HepG2 (cell line): ENCODE data around the gene LSR. TPM values are rescaled to one million over a fixed set of nuclear protein-coding genes. Genes with fewer than 3 reads are reported as not detected.

Source experiments
- BORCS8-MEF2B ChIP-seq: sonication (generic); formaldehyde crosslinking; IDR thresholded peaks from 2 replicates; pipeline ENCODE4 v1.8.0; 2022; ENCODE audit warnings: mild to moderate bottlenecking, missing genetic modification reagents
- EP300 ChIP-seq, 3 experiments: sonication (generic) in 1 of 3; formaldehyde crosslinking in 1 of 3; IDR thresholded peaks; 2 replicates each; pipeline versions ENCODE4 v1.5.1 to v1.6.1; 2011 to 2020; ENCODE audit warnings: low read depth in 2 of 3, low read length in 2 of 3, borderline replicate concordance in 1 of 3, improper control_type of control experiment in 1 of 3, mild to moderate bottlenecking in 1 of 3, missing genetic modification reagents in 1 of 3, moderate library complexity in 1 of 3
- KLF6 ChIP-seq: IDR thresholded peaks from 2 replicates; pipeline ENCODE4 v1.8.0; 2016; ENCODE audit warnings: missing biosample characterization, missing genetic modification reagents
- NPAS2 ChIP-seq: sonication (generic); formaldehyde crosslinking; IDR thresholded peaks from 2 replicates; pipeline ENCODE4 v1.8.0; 2022; ENCODE audit warnings: mild to moderate bottlenecking, missing genetic modification reagents, borderline replicate concordance
- PCBP2 ChIP-seq: fragments of 200-400 bp; formaldehyde crosslinking; optimal IDR thresholded peaks from 2 replicates; pipeline ENCODE3; 2018; ENCODE audit warnings: low read length, low read depth; ENCODE audit not compliant: poor library complexity, severe bottlenecking
- SIN3A ChIP-seq: IDR thresholded peaks from 2 replicates; pipeline ENCODE4 v1.6.1; 2011; ENCODE audit warnings: low read depth, mild to moderate bottlenecking, control low read depth, low read length, borderline replicate concordance
- TBX3 ChIP-seq: fragments of 450-650 bp; IDR thresholded peaks from 2 replicates; pipeline ENCODE4 v1.6.1; 2017; ENCODE audit warnings: antibody characterized with exemption, mild to moderate bottlenecking, inconsistent platforms, borderline replicate concordance
- TSC22D2 ChIP-seq: sonication (generic); formaldehyde crosslinking; IDR thresholded peaks from 2 replicates; pipeline ENCODE4 v1.5.1; 2020; ENCODE audit warnings: missing genetic modification reagents, mild to moderate bottlenecking, borderline replicate concordance
- ZBTB3 ChIP-seq: sonication (generic); formaldehyde crosslinking; IDR thresholded peaks from 2 replicates; pipeline ENCODE4 v1.4.0; 2020; ENCODE audit warnings: low read depth, mild to moderate bottlenecking, moderate library complexity, missing genetic modification reagents, borderline replicate concordance
- ZMYM4 ChIP-seq: sonication (generic); formaldehyde crosslinking; IDR thresholded peaks from 2 replicates; pipeline ENCODE4 v1.8.1; 2023; ENCODE audit warnings: mild to moderate bottlenecking, missing genetic modification reagents
- ZNF24 ChIP-seq: fragments of 450-650 bp; IDR thresholded peaks from 2 replicates; pipeline ENCODE4 v1.6.1; 2017; ENCODE audit warnings: antibody characterized with exemption, mild to moderate bottlenecking
- ZNF264 ChIP-seq: sonication (generic); formaldehyde crosslinking; IDR thresholded peaks from 2 replicates; pipeline ENCODE4 v1.4.0; 2020; ENCODE audit warnings: missing genetic modification reagents
- polyA plus RNA-seq, 8 experiments: library from polyadenylated mRNA; depleted of rRNA in 3 of 8; stranded (reverse) in 7 of 8; unstranded in 1 of 8; fragments of >200 nt; fragmentation: Illumina TruSeq in 4 of 8; extraction: Trizol in 4 of 8; gene quantifications; 2 replicates each; pipeline versions ENCODE4 v1.2.1 to v1.2.3, GENCODE V29; 2011 to 2016; ENCODE audit warnings: low read depth in 4 of 8, missing spikeins in 1 of 8, mixed read lengths in 1 of 8; ENCODE audit not compliant: insufficient read depth in 1 of 8
- total RNA-seq, 5 experiments: library from RNA; depleted of rRNA; stranded (reverse); fragments of >200 nt; fragmentation: Illumina TruSeq; extraction: Trizol; gene quantifications; 2 replicates each; pipeline ENCODE4 v1.2.3, GENCODE V29; 2016; ENCODE audit warnings: low read depth in 1 of 5
- TF ChIP-seq, protein P1 (sequence below): IDR thresholded peaks from 2 replicates; pipeline ENCODE4 v1.6.1; 2016; ENCODE audit warnings: mild to moderate bottlenecking
- TF ChIP-seq, protein P2 (sequence below): sonication (generic); formaldehyde crosslinking; IDR thresholded peaks from 2 replicates; pipeline ENCODE4 v1.4.0; 2020; ENCODE audit warnings: missing genetic modification reagents, low read depth, mild to moderate bottlenecking, borderline replicate concordance
- TF ChIP-seq, protein P3 (sequence below): sonication (generic); formaldehyde crosslinking; IDR thresholded peaks from 2 replicates; pipeline ENCODE4 v1.4.0; 2020; ENCODE audit warnings: missing genetic modification reagents, borderline replicate concordance
- TF ChIP-seq, protein P4 (sequence below): sonication (generic); formaldehyde crosslinking; IDR thresholded peaks from 2 replicates; pipeline ENCODE4 v1.5.1; 2020; ENCODE audit warnings: mild to moderate bottlenecking, missing genetic modification reagents, borderline replicate concordance
- TF ChIP-seq, protein P5 (sequence below): sonication (generic); formaldehyde crosslinking; IDR thresholded peaks from 2 replicates; pipeline ENCODE4 v1.5.1; 2020; ENCODE audit warnings: missing genetic modification reagents, mild to moderate bottlenecking, borderline replicate concordance
- TF ChIP-seq, protein P6 (sequence below): sonication (generic); formaldehyde crosslinking; IDR thresholded peaks from 2 replicates; pipeline ENCODE4 v1.5.0; 2020; ENCODE audit warnings: mild to moderate bottlenecking, missing genetic modification reagents

LSR gene
- total and polyA plus RNA-seq, 2 of the 13 experiments (the other 11 are each of a cell fraction or from before 2014, with no cell fraction given), result 29.2 to 79.2 TPM

DNA sequence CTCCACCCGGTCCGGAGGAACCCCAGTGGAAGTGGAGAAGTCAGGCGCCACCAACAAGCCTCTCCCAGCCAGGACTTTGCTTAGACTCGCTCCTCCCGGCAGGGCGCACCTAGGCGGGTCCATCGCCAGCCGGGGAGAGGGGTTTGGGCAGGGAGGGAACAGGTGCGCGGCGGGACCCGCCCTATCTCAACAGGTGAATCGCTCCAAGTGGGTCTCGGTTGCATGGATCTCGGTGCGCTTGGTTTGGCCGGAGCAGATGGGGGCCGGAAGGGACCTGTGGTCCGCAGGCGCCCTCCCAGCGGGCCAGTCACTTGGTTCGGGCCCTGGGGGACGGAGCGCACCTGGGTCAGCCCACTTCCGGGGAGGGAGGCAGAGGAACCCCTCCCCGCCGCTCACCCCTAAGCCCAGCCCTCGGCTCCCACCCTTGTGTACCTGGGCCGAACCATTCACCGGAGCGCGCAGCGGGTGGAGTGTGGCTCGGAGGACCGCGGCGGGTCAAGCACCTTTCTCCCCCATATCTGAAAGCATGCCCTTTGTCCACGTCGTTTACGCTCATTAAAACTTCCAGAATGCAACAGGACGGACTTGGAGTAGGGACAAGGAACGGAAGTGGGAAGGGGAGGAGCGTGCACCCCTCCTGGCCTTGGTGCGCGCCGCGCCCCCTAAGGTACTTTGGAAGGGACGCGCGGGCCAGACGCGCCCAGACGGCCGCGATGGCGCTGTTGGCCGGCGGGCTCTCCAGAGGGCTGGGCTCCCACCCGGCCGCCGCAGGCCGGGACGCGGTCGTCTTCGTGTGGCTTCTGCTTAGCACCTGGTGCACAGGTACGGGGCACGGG lies at the start of gene LSR (continued):
- TF ChIP-seq, protein P1, sequence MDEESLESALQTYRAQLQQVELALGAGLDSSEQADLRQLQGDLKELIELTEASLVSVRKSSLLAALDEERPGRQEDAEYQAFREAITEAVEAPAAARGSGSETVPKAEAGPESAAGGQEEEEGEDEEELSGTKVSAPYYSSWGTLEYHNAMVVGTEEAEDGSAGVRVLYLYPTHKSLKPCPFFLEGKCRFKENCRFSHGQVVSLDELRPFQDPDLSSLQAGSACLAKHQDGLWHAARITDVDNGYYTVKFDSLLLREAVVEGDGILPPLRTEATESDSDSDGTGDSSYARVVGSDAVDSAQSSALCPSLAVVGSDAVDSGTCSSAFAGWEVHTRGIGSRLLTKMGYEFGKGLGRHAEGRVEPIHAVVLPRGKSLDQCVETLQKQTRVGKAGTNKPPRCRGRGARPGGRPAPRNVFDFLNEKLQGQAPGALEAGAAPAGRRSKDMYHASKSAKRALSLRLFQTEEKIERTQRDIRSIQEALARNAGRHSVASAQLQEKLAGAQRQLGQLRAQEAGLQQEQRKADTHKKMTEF (CRISPR knock-in tag), result peak; percentile 84
- TF ChIP-seq, protein P2, sequence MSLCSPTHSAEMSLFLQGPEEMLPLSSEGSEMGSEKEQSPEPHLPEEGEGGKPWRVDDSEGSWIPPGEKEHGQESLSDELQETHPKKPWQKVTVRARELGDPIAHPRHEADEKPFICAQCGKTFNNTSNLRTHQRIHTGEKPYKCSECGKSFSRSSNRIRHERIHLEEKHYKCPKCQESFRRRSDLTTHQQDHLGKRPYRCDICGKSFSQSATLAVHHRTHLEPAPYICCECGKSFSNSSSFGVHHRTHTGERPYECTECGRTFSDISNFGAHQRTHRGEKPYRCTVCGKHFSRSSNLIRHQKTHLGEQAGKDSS (CRISPR knock-in tag), result peak; percentile 10; the same call in 1 of the 2 replicates
- TF ChIP-seq, protein P3, sequence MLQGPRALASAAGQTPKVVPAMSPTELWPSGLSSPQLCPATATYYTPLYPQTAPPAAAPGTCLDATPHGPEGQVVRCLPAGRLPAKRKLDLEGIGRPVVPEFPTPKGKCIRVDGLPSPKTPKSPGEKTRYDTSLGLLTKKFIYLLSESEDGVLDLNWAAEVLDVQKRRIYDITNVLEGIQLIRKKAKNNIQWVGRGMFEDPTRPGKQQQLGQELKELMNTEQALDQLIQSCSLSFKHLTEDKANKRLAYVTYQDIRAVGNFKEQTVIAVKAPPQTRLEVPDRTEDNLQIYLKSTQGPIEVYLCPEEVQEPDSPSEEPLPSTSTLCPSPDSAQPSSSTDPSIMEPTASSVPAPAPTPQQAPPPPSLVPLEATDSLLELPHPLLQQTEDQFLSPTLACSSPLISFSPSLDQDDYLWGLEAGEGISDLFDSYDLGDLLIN (CRISPR knock-in tag), result no peak; the same call in 1 of the 2 replicates
- TF ChIP-seq, protein P4, sequence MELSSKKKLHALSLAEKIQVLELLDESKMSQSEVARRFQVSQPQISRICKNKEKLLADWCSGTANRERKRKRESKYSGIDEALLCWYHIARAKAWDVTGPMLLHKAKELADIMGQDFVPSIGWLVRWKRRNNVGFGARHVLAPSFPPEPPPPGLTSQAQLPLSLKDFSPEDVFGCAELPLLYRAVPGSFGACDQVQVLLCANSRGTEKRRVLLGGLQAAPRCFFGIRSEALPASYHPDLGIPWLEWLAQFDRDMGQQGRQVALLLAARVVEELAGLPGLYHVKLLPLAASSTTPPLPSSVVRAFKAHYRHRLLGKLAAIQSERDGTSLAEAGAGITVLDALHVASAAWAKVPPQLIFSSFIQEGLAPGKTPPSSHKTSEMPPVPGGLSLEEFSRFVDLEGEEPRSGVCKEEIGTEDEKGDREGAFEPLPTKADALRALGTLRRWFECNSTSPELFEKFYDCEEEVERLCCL (CRISPR knock-in tag), result 0 out of 2 replicates have a peak, but pooled peaks have one; percentile 21
- TF ChIP-seq ZBTB3 (CRISPR knock-in tag), result peak; percentile 63
- peak; percentile 88 for TF ChIP-seq BORCS8-MEF2B (CRISPR knock-in tag)
- TF ChIP-seq KLF6 (CRISPR knock-in tag), result peak; percentile 93
- TF ChIP-seq SIN3A, result peak; percentile 52; the same call in 1 of the 2 replicates
- TF ChIP-seq ZNF24, result 0 out of 2 replicates have a peak, but pooled peaks have one; percentile 15
- TF ChIP-seq ZNF264 (CRISPR knock-in tag), result peak; percentile 70; the same call in 1 of the 2 replicates
- peak; percentile 5; the same call in 1 of the 2 replicates for TF ChIP-seq TBX3
- TF ChIP-seq TSC22D2 (CRISPR knock-in tag), result peak; percentile 84
- no peak for TF ChIP-seq PCBP2
- TF ChIP-seq, protein P5, sequence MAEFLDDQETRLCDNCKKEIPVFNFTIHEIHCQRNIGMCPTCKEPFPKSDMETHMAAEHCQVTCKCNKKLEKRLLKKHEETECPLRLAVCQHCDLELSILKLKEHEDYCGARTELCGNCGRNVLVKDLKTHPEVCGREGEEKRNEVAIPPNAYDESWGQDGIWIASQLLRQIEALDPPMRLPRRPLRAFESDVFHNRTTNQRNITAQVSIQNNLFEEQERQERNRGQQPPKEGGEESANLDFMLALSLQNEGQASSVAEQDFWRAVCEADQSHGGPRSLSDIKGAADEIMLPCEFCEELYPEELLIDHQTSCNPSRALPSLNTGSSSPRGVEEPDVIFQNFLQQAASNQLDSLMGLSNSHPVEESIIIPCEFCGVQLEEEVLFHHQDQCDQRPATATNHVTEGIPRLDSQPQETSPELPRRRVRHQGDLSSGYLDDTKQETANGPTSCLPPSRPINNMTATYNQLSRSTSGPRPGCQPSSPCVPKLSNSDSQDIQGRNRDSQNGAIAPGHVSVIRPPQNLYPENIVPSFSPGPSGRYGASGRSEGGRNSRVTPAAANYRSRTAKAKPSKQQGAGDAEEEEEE (CRISPR knock-in tag), result 0 out of 2 replicates have a peak, but pooled peaks have one; percentile 70
- TF ChIP-seq, protein P6, sequence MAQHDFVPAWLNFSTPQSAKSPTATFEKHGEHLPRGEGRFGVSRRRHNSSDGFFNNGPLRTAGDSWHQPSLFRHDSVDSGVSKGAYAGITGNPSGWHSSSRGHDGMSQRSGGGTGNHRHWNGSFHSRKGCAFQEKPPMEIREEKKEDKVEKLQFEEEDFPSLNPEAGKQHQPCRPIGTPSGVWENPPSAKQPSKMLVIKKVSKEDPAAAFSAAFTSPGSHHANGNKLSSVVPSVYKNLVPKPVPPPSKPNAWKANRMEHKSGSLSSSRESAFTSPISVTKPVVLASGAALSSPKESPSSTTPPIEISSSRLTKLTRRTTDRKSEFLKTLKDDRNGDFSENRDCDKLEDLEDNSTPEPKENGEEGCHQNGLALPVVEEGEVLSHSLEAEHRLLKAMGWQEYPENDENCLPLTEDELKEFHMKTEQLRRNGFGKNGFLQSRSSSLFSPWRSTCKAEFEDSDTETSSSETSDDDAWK (CRISPR knock-in tag), result no peak
- TF ChIP-seq ZMYM4, result peak; percentile 69; the same call in 1 of the 2 replicates
- no peak for TF ChIP-seq EP300 (IDR thresholded peaks at IDR 0.05; ENCODE audit: low read depth in 2 of 2, low read length in 2 of 2)
- 0 out of 2 replicates have a peak, but pooled peaks have one; percentile 35 for TF ChIP-seq EP300 (CRISPR knock-in tag; IDR thresholded peaks at IDR 0.05; ENCODE audit: borderline replicate concordance)
- TF ChIP-seq NPAS2, result no peak
